Measurements from ENCODE around the gene SYNC. TPM values are rescaled to one million over a fixed set of nuclear protein-coding genes. Genes with fewer than 3 reads are reported as not detected.

Gene SYNC
- total and polyA plus RNA-seq, 2 donors (not counting 3 experiments of a cell fraction or from before 2014, with no cell fraction given), result 3.5 to 9.4 TPM

- no peaks in the 10 kb centered on the region for H3K79me2 ChIP-seq (ENCODE audit: control insufficient read depth, insufficient read depth, low read length)
- no peak overlapping the region for H3K27ac ChIP-seq (ENCODE audit: insufficient read depth, low read depth, low read length)
- H3K9ac ChIP-seq (replicated peaks; ENCODE audit: extremely low read depth, insufficient read depth, low read length), result no peak overlapping the region
- H3K4me1 ChIP-seq (ENCODE audit: control insufficient read depth, extremely low read depth, insufficient read depth, low read length), result peaks cover 16% of the 10 kb centered on the region
- H3K4me2 ChIP-seq (ENCODE audit: insufficient read depth, low read length), result peak overlapping the region; percentile 45
- H4K20me1 ChIP-seq (replicated peaks; ENCODE audit: control insufficient read depth, extremely low read depth, insufficient read depth, low read length), result no peaks in the 10 kb centered on the region
- no peaks in the 10 kb centered on the region for H3K27me3 ChIP-seq (ENCODE audit: control insufficient read depth in 2 of 2, insufficient read depth in 2 of 2, low read length in 2 of 2)
- no peak overlapping the region for H3K4me3 ChIP-seq (replicated peaks in 1 of 3; ENCODE audit: insufficient read depth in 1 of 3, low read depth in 1 of 3, low read length in 3 of 3)
- no peak overlapping the region for H2AFZ ChIP-seq (ENCODE audit: low read depth, low read length)
- ChIA-PET POLR2A (no interaction called here), CTCF (interaction anchor here (1.0 to 2.1 kb wide), 4 partner anchors 15 to 37 kb away, joined by 3 to 22 read pairs (median 4); no protein-coding TSS in a partner anchor)
- no peaks in the 10 kb centered on the region for H3K36me3 ChIP-seq (ENCODE audit: control insufficient read depth in 2 of 2, extremely low read depth in 1 of 2, insufficient read depth in 2 of 2, low read length in 2 of 2)
- no TSS peak for BruUV-seq (replicated peaks)
- dilution Hi-C loops (cut with MboI; ENCODE audit: extremely low pct_ligation_motif_present, low sequenced_read_pairs), result no loop called here
- TF ChIP-seq MAX (IDR thresholded peaks at IDR 0.05; ENCODE audit: insufficient read depth, insufficient read length) (no peak), EZH2 (IDR thresholded peaks at IDR 0.05; ENCODE audit: borderline replicate concordance, low read depth, low read length, severe bottlenecking) (no peak), FOS (IDR thresholded peaks at IDR 0.05; ENCODE audit: borderline replicate concordance, insufficient read depth, low read length) (no peak), GATA2 (IDR thresholded peaks at IDR 0.05; ENCODE audit: insufficient read depth, insufficient read length, low read depth, low read length) (no peak), POLR2A (IDR thresholded peaks at IDR 0.05; ENCODE audit: low read depth, low read length) (no peak), POLR2AphosphoS5 (IDR thresholded peaks at IDR 0.05; ENCODE audit: insufficient read depth, low read depth, low read length) (no peak), JUN (IDR thresholded peaks at IDR 0.05; ENCODE audit: borderline replicate concordance, insufficient read depth, insufficient read length, low read depth) (no peak)
- TF ChIP-seq, protein P1, sequence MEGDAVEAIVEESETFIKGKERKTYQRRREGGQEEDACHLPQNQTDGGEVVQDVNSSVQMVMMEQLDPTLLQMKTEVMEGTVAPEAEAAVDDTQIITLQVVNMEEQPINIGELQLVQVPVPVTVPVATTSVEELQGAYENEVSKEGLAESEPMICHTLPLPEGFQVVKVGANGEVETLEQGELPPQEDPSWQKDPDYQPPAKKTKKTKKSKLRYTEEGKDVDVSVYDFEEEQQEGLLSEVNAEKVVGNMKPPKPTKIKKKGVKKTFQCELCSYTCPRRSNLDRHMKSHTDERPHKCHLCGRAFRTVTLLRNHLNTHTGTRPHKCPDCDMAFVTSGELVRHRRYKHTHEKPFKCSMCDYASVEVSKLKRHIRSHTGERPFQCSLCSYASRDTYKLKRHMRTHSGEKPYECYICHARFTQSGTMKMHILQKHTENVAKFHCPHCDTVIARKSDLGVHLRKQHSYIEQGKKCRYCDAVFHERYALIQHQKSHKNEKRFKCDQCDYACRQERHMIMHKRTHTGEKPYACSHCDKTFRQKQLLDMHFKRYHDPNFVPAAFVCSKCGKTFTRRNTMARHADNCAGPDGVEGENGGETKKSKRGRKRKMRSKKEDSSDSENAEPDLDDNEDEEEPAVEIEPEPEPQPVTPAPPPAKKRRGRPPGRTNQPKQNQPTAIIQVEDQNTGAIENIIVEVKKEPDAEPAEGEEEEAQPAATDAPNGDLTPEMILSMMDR (IDR thresholded peaks at IDR 0.05; ENCODE audit: extremely low read depth in 1 of 2, insufficient read depth in 1 of 2, low read depth in 1 of 2, low read length in 2 of 2), result no peak
- peak; percentile 53 for FAIRE-seq
- no peaks in the 10 kb centered on the region for H3K9me3 ChIP-seq (replicated peaks; ENCODE audit: control insufficient read depth, insufficient read depth, low read length)
- intact Hi-C loops (cut with micrococcal nuclease), result loop anchor here (2.0 kb wide), 2 partner anchors 19 to 31 kb away; no protein-coding TSS in a partner anchor
- DNase-seq (ENCODE audit: low read depth, low spot score), result peak; percentile 67
- H3K9me1 ChIP-seq (replicated peaks; ENCODE audit: control insufficient read depth, extremely low read depth, insufficient read depth, low read length), result no peaks in the 10 kb centered on the region
Measured at GRCh38 chr1:32743380-32744070, 41.0 kb upstream of the SYNC start.
